HG03108 (cell line): ENCODE results near the gene SNX12.
A peak's percentile ranks its signal among the peaks of the same experiment; 100 is the strongest.

Experiments used
- ATAC-seq: cut with Tn5 transposase; IDR thresholded peaks from one replicate; pipeline ENCODE4 v1.9.1; 2021; ENCODE audit warnings: moderate library complexity; ENCODE audit not compliant: unreplicated experiment

Gene SNX12

DNA sequence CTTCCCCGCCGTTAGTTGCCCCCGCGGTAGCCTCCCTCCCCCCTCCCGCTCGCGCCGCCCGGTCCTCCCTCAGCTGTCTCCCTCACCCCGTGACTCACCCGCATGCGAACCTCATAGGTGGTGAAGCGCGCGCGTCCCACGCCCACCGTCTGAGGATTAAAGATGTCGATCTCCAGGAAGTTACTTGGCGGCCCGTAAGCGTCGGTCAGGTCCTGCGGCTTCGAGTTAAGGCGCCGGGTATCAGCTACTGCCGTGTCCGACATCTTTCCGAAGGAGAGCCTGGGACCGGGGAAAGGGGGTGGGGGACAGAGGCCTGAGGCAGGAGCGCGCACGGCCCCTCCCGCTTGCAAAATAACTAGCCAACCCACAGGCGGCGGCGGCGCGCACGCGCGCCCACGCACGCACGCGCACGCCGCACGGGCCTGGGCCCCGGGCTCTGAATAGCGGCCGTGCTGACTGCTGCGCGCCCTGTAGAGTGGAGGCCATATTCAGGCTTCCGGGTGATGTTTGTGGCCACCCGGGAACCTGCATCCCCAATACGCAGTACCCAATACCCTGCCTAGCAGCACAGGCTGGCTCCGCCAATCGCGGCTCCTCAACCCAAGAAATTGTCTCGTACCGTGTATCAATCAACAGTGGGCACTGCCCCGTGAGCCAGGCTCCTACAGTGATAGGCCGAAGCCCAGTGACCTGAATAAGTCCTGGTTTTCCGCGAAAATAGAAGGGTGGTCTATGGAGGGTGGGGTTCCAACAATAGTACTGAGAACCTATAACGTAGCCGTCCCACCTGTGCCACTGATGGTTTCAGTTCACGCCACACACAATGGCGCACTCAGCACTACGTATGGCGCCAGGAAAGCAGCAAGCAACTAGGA lies at the start of gene SNX12:
Gene SNX12 (minus strand): TSS at position 291 of the 875 bp plus-strand sequence. CDS start 28 bp downstream, at position 263.
- ATAC-seq = peak; percentile 95

- ATAC-seq = no peak
These were observed 49.2 kb upstream of the SNX12 start for GRCh38 chrX:71117358-71117757.

DNA sequence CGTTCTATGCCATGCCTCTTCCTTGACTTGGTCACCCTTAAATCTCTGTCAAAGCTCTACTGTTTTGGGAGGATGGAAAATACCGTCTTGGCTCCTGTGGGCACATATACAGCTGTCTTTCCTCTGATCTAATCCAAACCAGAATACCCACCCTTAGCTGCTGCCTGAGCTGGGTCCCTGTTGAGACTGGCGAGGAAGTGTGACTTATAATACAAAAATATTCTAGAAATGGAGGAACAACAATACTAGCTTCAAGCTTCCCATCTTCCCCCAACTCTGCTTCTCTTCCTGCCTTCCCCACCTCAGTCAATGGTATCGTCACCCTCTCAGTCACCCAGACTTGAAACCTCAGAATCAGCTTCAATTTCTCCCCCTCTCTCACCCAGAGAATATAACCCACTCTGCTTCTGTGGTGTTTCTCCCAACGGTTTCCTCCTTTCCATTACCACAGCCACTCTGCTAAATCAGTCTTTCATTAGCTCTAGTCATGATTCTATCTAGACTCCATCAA lies 43.8 kb upstream of the SNX12 start:
- ATAC-seq = no peak

DNA sequence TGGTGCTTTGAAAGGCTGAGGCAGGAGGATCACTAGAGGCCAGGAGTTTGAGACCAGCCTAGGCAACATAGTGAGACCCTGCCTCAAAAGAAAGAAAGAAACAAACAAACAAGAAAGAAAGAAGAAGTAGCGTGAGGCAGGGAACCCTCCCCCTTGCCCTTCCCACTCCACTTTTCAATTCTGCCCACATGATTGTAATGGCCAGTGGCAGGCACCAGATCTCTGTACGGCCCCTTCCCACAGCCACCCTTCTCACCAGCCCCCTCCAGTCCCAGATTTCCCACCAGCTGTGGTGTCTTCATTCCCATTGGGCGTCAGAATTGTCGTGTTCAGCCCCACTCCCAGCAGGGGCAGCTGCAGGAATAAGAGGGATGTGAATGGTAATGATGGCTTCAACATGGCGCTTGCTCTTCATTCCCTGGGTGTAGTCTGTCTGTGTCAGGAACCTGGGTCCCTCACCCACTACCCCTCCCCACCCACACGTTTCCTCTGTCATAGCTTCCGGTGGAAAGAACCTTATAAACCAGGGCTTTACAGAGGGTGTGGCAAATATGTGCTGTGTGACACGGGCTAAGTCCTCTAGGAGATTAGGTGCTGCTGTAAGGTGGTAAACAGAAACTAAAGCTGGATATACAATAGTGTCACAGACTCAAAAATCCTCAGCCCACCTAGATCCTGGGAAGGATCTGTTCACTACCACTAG lies 43.2 kb upstream of the SNX12 start, which contains the start of gene IL2RG:
Gene IL2RG (minus strand): TSS at position 437 of the 703 bp plus-strand sequence. CDS start 38 bp downstream, at position 399.
- ATAC-seq = peak; percentile 88

DNA sequence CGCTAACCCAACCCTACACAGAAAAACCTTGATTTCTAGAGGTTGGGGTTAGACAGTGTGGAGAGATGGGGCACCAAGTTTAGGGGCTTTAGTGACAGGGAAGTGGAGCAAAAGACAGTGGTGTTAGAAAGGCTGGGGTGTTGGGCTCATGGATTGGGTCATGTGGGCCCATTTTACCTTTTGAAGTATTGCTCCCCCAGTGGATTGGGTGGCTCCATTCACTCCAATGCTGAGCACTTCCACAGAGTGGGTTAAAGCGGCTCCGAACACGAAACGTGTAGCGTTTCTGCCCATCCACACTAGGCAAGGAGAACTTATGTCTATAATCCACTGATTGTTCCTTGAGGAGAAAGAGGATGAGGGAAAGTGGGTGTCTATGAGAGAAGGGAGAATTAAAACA lies 40.9 kb upstream of the SNX12 start:
- ATAC-seq = no peak

DNA sequence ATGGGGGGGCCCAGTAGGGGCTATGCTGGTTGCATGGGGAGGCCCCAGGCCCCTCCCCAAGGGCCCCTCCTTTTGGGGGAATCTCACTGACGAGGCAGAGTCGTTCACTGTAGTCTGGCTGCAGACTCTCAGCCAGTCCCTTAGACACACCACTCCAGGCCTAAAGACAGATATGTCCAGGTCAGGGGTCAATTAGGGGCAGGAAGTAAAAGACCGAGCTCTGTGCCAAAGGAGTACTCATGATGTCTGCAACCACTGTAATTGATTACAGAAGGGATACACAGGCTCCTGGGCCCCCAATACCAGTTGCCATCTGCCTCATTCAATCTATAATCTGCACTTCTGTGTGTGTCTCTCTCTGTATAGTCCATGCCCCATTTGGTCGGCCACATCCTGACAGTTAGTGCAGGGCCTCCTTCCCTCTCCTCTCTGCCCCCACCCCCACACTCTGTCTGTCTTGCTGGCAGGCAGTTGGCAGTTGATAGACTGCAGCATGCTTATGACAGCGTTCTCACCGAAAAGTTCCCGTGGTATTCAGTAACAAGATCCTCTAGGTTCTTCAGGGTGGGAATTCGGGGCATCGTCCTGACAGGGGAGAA lies 39.7 kb upstream of the SNX12 start:
- ATAC-seq = no peak

DNA sequence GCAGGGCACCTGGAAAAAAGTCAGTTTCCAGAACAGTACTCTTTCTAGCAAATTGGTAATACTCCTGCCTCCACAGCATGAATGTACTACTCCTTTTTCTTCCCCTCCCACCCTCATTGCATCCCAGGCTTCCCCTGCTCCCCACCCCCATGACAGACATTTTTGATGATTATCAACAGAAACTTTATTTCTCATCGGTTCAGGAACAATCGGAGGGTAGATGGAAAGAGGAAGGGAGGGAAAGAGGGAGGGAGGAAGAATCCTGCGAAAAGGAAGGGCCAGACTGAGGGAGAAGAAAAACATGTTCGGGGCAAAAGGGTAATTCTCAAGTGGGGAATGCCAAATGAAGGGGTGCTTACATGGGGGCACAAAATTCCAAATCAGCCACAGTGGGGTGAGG lies 39.1 kb upstream of the SNX12 start:
- no peak for ATAC-seq

DNA sequence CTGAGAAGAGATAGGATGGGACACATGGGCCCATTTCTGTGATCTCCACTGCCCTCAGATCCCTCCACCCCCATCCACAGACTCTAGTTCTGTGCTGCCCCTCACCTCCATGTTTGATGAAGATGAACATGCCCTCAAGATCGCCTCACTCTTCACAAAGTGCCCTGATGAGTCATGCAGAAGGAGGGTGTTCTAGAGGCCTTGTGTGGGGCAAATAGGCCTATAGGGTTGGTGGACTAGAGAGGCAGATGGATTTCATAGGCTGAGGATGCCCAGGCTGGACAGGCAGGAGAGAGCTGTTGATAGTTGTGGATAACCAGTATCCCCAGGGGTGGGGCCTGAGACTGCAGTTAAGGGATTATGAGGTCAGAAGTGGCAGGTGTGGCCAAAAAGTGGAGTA lies 38.3 kb upstream of the SNX12 start, which contains the start of gene CXorf65:
Gene CXorf65 (minus strand): TSS at position 314 of the 400 bp plus-strand sequence. CDS start 184 bp downstream, at position 130.
- ATAC-seq = no peak

DNA sequence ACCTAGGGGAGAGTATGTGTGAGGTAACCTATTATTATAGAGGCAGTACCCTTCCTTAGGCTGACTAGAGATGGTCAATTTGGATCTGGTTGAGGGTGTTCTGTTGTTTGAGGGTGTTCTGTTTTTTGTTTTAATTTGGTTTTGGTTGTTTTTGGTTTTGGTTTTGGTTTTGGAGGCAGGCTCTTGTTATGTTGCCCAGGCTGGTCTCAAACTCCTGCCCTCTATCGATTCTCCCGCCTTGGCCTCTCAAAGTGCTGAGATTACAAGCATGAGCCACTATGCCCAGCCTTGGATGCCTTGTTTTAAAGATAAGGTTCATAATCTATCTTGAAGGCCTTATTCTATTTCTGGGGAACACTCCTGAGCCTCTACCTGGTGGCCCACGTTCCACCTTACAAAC lies 37.5 kb upstream of the SNX12 start:
- ATAC-seq = no peak

GRCh38 chrX:71103110-71103983 lies 35.2 kb upstream of the SNX12 start:
- ATAC-seq = no peak

DNA sequence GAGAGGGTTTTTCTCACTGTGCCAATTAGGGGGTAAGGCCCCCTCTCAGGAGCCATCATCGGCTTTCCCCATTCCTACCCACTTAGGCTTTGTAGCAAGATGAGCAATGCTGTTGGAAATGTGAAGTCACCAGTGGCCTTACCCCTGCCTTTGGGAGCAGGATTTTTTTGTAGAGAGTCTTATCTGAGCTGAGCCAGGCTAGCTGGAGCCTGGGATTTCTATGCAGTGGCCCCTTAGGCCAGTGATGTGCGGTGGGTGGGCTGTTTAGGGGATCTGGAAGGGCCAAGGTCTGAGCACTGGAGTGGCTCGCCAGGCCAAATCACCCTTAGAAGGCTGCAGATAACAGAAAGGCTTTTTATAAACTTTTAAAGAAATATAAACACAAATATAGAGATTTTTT lies 34.2 kb upstream of the SNX12 start:
- no peak for ATAC-seq

DNA sequence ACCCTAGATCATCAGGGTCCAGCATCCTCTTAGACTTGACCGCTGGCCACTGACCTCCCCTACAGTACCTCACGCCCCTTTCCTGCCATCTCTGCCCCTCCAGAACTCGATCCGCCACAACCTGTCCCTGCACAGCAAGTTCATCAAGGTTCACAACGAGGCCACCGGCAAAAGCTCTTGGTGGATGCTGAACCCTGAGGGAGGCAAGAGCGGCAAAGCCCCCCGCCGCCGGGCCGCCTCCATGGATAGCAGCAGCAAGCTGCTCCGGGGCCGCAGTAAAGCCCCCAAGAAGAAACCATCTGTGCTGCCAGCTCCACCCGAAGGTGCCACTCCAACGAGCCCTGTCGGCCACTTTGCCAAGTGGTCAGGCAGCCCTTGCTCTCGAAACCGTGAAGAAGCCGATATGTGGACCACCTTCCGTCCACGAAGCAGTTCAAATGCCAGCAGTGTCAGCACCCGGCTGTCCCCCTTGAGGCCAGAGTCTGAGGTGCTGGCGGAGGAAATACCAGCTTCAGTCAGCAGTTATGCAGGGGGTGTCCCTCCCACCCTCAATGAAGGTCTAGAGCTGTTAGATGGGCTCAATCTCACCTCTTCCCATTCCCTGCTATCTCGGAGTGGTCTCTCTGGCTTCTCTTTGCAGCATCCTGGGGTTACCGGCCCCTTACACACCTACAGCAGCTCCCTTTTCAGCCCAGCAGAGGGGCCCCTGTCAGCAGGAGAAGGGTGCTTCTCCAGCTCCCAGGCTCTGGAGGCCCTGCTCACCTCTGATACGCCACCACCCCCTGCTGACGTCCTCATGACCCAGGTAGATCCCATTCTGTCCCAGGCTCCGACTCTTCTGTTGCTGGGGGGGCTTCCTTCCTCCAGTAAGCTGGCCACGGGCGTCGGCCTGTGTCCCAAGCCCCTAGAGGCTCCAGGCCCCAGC lies 32.7 kb upstream of the SNX12 start:
- ATAC-seq = no peak

GRCh38 chrX:71099736-71100135 lies 31.6 kb upstream of the SNX12 start:
- no peak for ATAC-seq

DNA sequence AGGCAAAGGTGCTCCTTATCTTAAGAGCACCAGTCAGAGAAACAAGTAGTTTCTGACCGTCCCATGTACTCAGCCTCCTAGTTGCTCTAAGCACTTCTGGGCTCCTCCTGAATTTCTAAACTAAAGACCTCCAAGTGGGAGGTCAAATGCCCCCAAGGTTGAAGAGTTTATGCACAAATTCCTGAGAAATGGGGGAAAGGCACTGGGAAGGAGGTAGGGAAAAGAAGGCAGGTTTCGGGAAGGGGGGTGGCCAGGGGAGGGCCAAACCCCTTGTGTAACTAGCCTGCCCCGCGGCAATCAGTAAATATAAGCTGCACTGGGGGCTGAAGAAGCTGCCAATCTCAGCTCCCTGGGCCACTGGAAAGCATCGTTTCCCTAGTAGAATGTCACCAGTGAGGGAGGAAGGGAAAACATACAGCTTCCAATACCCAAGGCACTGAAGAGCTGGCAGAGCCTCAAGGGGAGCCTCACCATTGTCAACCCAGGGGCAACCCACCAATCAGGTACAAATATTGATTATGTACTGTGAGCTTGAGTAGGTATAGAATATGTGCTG lies 30.9 kb upstream of the SNX12 start:
- no peak for ATAC-seq

GRCh38 chrX:71098302-71098701 lies 30.2 kb upstream of the SNX12 start:
- no peak for ATAC-seq

- ATAC-seq = no peak
These were observed 28.6 kb upstream of the SNX12 start for GRCh38 chrX:71096760-71097032.

DNA sequence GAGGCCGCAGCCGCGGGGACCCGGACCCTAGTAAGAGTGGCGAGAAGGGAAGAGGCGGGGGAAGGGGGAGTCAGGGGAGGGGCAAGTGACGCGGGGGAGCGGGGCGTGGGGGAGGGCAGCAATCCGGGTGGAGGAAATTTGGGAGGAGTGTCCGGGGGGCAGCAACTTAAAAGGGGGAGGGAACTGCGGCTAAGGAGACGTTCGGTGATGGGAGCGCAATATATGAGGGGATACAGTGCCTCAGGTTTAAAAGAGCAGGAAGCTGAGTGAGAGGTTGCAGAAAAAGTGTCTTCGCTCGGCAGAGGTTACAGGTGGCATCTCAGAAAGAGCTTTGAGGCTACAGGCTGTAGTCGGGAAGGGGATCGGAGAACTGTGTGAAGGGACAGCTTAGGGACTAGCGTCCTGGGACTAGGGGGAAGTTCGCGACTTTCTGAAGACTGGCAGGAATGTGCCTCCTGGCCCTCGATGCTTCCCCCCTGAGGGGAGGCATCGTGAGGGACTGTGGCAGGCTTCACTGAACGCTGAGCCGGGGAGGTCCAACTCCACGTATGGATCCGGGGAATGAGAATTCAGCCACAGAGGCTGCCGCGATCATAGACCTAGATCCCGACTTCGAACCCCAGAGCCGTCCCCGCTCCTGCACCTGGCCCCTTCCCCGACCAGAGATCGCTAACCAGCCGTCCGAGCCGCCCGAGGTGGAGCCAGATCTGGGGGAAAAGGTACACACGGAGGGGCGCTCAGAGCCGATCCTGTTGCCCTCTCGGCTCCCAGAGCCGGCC lies 28.0 kb upstream of the SNX12 start:
- peak; percentile 8 for ATAC-seq

DNA sequence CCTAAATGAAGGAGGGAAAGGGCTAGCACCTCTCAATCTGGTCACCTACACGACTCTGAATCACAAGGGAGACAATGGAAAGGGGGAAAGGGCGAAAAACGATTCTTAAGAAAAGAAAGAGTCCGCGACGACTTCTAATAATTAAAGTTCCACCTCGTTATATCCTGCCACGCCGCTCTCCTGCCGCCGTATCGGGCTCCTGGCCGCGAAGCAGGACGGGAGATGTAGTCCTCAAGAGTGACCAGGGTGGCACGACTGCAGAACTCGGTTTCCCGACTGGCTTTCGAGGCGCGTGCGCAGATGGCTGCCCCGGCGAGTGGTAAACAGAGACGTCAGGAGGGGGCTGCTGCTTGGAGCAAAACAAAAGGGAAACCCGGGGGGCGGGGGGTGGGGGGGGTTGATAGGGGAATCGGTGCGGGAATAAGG lies 27.4 kb upstream of the SNX12 start, which contains the start of gene FOXO4:
Gene FOXO4 (plus strand): TSS at position 297 of the 426 bp plus-strand sequence. CDS start 678 bp downstream, outside the sequence.
- ATAC-seq = peak; percentile 89
